G401.6 (cell line): Measurements from ENCODE around the gene ABLIM1.

Experiments
- FAIRE-seq: peaks from 2 replicates; lab custom pipeline; 2012; peaks lifted over from hg19 to GRCh38; lab: Jason Lieb, UNC

The ABLIM1 gene

GRCh38 chr10:114544045-114544659 lies 113.9 kb downstream of the ABLIM1 start:
- FAIRE-seq = no peak

GRCh38 chr10:114543456-114543855 lies 114.6 kb downstream of the ABLIM1 start:
- FAIRE-seq = no peak

GRCh38 chr10:114542373-114542772 lies 115.7 kb downstream of the ABLIM1 start:
- FAIRE-seq = no peak

- no peak for FAIRE-seq
These were observed 116.3 kb downstream of the ABLIM1 start for GRCh38 chr10:114541797-114542160.

- FAIRE-seq = no peak
These were observed 116.8 kb downstream of the ABLIM1 start for GRCh38 chr10:114541081-114541796.

GRCh38 chr10:114540236-114540635 lies 117.8 kb downstream of the ABLIM1 start:
- no peak for FAIRE-seq

- FAIRE-seq = no peak
These were observed 118.5 kb downstream of the ABLIM1 start for GRCh38 chr10:114539623-114540022.

- FAIRE-seq = no peak
These were observed 119.7 kb downstream of the ABLIM1 start for GRCh38 chr10:114538181-114538906.

- FAIRE-seq = no peak
These were observed 120.3 kb downstream of the ABLIM1 start for GRCh38 chr10:114537736-114538135.

GRCh38 chr10:114534571-114534981 lies 123.5 kb downstream of the ABLIM1 start:
- no peak for FAIRE-seq

- no peak for FAIRE-seq
These were observed 125.8 kb downstream of the ABLIM1 start for GRCh38 chr10:114532226-114532625.

GRCh38 chr10:114526504-114527238 lies 131.4 kb downstream of the ABLIM1 start:
- FAIRE-seq = no peak

GRCh38 chr10:114526126-114526503 lies 132.0 kb downstream of the ABLIM1 start:
- FAIRE-seq = no peak

- FAIRE-seq = no peak
These were observed 132.6 kb downstream of the ABLIM1 start for GRCh38 chr10:114525368-114525949.

GRCh38 chr10:114523876-114524275 lies 134.2 kb downstream of the ABLIM1 start:
- FAIRE-seq = no peak

GRCh38 chr10:114521255-114521654 lies 136.8 kb downstream of the ABLIM1 start:
- FAIRE-seq = no peak

- no peak for FAIRE-seq
These were observed 137.6 kb downstream of the ABLIM1 start for GRCh38 chr10:114520453-114520852.

- no peak for FAIRE-seq
These were observed 138.2 kb downstream of the ABLIM1 start for GRCh38 chr10:114519756-114520293.

GRCh38 chr10:114519306-114519669 lies 138.8 kb downstream of the ABLIM1 start:
- FAIRE-seq = no peak

- no peak for FAIRE-seq
These were observed 139.4 kb downstream of the ABLIM1 start for GRCh38 chr10:114518401-114519305.
